Astrocyte (in vitro differentiated cells and primary cell): ENCODE measurements around the gene TET1. TPM values are rescaled to one million over a fixed set of nuclear protein-coding genes. Genes with fewer than 3 reads are reported as not detected.
A peak's percentile ranks its signal among the peaks of the same experiment; 100 is the strongest.

ENCODE experiments used
- DNase-seq: peaks from one replicate; pipeline ENCODE4 v3.0.0-alpha.2; 2010; ENCODE audit warnings: low read depth
- FAIRE-seq: peaks from 2 replicates; lab custom pipeline; 2011; peaks lifted over from hg19 to GRCh38; lab: Jason Lieb, UNC
- H2AFZ ChIP-seq: 2 replicates; pipeline ENCODE4 v1.6.0; 2012; ENCODE audit warnings: low read depth, low read length, inconsistent platforms
- H3K27ac ChIP-seq: 2 replicates; pipeline ENCODE4 v1.5.1; 2011; ENCODE audit warnings: low read depth, low read length, inconsistent platforms
- H3K27me3 ChIP-seq: 2 replicates; pipeline ENCODE4 v1.6.0; 2011; ENCODE audit warnings: low read length, inconsistent platforms; ENCODE audit not compliant: insufficient read depth
- H3K36me3 ChIP-seq: 2 replicates; pipeline ENCODE4 v1.5.1; 2011; ENCODE audit warnings: low read length, inconsistent platforms; ENCODE audit not compliant: insufficient read depth
- H3K4me1 ChIP-seq: 2 replicates; pipeline ENCODE4 v1.5.1; 2011; ENCODE audit warnings: low read length, inconsistent platforms; ENCODE audit not compliant: insufficient read depth
- H3K4me2 ChIP-seq: 2 replicates; pipeline ENCODE4 v1.6.0; 2012; ENCODE audit warnings: low read length, inconsistent platforms
- H3K4me3 ChIP-seq: 2 replicates; pipeline ENCODE4 v1.5.1; 2011; ENCODE audit warnings: low read depth, mild to moderate bottlenecking, low read length, inconsistent platforms; ENCODE audit not compliant: insufficient read depth
- H3K79me2 ChIP-seq: 2 replicates; pipeline ENCODE4 v1.6.0; 2012; ENCODE audit warnings: mild to moderate bottlenecking, low read length, inconsistent platforms; ENCODE audit not compliant: insufficient read depth
- H3K9ac ChIP-seq: 2 replicates; pipeline ENCODE4 v1.6.0; 2012; ENCODE audit warnings: mild to moderate bottlenecking, low read length, inconsistent platforms
- H3K9me3 ChIP-seq: 2 replicates; pipeline ENCODE4 v1.5.1; 2012; ENCODE audit warnings: low read depth, mild to moderate bottlenecking, low read length, inconsistent platforms; ENCODE audit not compliant: insufficient read depth
- H4K20me1 ChIP-seq: 2 replicates; pipeline ENCODE4 v1.6.0; 2012; ENCODE audit warnings: low read length, inconsistent platforms; ENCODE audit not compliant: insufficient read depth
- H3K27ac Mint-ChIP-seq: one replicate; pipeline ENCODE4 v1.8.0; 2021; ENCODE audit warnings: mild to moderate bottlenecking, mixed read lengths; ENCODE audit not compliant: unreplicated experiment
- H3K27me3 Mint-ChIP-seq: one replicate; pipeline ENCODE4 v1.8.0; 2021; ENCODE audit warnings: low read depth, mixed read lengths; ENCODE audit not compliant: unreplicated experiment
- H3K36me3 Mint-ChIP-seq: one replicate; pipeline ENCODE4 v1.8.0; 2021; ENCODE audit warnings: low read depth, mixed read lengths; ENCODE audit not compliant: unreplicated experiment
- H3K4me1 Mint-ChIP-seq: one replicate; pipeline ENCODE4 v1.8.0; 2021; ENCODE audit warnings: low read depth, mixed read lengths; ENCODE audit not compliant: unreplicated experiment
- H3K4me3 Mint-ChIP-seq: one replicate; pipeline ENCODE4 v1.8.0; 2021; ENCODE audit warnings: mild to moderate bottlenecking, moderate library complexity, mixed read lengths; ENCODE audit not compliant: unreplicated experiment
- H3K9me3 Mint-ChIP-seq: one replicate; pipeline ENCODE4 v1.8.0; 2021; ENCODE audit warnings: mild to moderate bottlenecking, mixed read lengths; ENCODE audit not compliant: unreplicated experiment
- EZH2 ChIP-seq: IDR thresholded peaks from 2 replicates; pipeline ENCODE4 v1.6.1; 2012; ENCODE audit warnings: mild to moderate bottlenecking, low read length, inconsistent platforms; ENCODE audit not compliant: insufficient read depth
- total RNA-seq: library from RNA; stranded (reverse); gene quantifications from 2 replicates; pipeline ENCODE4 v1.2.1, GENCODE V29; 2021
- TF ChIP-seq, protein P1 (sequence below): IDR thresholded peaks from 2 replicates; pipeline ENCODE4 v1.5.1; 2011; ENCODE audit warnings: low read depth, mild to moderate bottlenecking, inconsistent platforms, low read length, moderate library complexity; ENCODE audit not compliant: insufficient read depth

TET1 gene
- total RNA-seq, 1 donor from 2014 or later: 7.1 TPM

DNA sequence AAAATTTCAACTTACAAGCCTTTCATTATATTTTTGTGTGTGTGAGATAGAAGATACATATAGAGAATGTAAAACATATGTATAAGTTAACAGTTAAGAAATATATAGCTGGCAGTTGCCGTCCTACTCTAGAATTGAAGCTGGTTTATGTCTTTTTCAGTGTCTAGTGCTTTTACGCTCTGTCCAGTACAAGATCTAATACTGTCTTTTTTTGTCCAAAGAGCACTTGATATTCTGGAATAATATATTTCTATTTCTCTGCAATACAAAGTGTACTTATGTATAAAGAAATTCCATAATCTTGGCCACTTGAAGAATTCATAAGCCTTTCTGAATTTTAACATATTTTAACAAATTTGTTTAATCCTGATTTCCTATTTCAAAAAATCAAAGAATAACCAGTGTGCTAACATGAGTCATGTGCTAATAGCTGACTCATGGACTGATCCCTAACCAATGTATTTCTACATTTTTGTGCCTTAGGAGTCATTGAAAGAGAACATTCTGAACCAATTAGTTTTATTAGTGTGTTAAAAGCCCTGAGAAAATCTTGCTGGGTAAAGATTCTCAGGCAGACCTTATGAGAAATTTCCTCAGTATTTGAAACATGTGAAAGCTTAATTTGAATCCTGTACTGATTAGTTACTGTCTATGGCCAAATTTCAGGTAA lies 87.7 kb downstream of the TET1 start:
- Mint-ChIP-seq H3K9me3 (no peaks in the 10 kb centered on the region), H3K4me3 (no peak overlapping the region), H3K27ac (no peak overlapping the region), H3K4me1 (peaks cover 6% of the 10 kb centered on the region), H3K36me3 (peaks cover 12% of the 10 kb centered on the region), H3K27me3 (no peaks in the 10 kb centered on the region)
- Histone ChIP-seq H3K4me1 (peaks cover 10% of the 10 kb centered on the region), H3K36me3 (peaks cover 3% of the 10 kb centered on the region), H4K20me1 (peaks cover 2% of the 10 kb centered on the region), H3K9me3 (no peaks in the 10 kb centered on the region), H3K79me2 (peaks cover 6% of the 10 kb centered on the region), H3K9ac (peak overlapping the region; percentile 20), H3K27me3 (no peaks in the 10 kb centered on the region), H2AFZ (no peak overlapping the region), H3K4me3 (no peak overlapping the region), H3K4me2 (peak overlapping the region; percentile 37), H3K27ac (peak overlapping the region; percentile 72)
- FAIRE-seq (peak; percentile 88), DNase-seq (peak; percentile 84)
- no peak for TF ChIP-seq EZH2
- TF ChIP-seq, protein P1, sequence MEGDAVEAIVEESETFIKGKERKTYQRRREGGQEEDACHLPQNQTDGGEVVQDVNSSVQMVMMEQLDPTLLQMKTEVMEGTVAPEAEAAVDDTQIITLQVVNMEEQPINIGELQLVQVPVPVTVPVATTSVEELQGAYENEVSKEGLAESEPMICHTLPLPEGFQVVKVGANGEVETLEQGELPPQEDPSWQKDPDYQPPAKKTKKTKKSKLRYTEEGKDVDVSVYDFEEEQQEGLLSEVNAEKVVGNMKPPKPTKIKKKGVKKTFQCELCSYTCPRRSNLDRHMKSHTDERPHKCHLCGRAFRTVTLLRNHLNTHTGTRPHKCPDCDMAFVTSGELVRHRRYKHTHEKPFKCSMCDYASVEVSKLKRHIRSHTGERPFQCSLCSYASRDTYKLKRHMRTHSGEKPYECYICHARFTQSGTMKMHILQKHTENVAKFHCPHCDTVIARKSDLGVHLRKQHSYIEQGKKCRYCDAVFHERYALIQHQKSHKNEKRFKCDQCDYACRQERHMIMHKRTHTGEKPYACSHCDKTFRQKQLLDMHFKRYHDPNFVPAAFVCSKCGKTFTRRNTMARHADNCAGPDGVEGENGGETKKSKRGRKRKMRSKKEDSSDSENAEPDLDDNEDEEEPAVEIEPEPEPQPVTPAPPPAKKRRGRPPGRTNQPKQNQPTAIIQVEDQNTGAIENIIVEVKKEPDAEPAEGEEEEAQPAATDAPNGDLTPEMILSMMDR: no peak

DNA sequence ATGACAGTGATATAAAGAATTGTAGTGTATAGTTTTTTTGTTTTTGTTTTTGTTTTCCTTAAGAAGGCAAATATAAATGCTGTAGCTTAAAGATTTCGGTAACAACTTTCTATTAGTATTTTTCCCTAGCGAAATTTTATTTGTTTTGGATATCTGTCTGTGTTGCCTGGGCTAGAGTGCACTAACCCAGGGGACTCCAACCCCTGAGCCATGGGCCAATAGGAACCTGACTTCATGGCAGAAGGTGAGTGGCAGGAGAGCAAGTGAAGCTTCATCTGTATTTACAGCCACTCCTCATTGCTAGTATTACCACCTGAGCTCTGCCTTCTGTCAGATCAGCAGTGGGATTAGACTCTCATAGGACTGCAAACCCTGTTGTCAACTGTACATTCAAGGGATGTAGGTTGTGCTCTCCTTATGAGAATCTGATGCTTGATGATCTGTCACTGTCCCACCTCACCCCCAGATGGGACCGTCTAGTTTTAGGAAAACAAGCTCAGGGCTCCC lies 95.5 kb downstream of the TET1 start:
- H3K4me1 Mint-ChIP-seq: peaks cover 2% of the 10 kb centered on the region
- no peaks in the 10 kb centered on the region for H3K36me3 ChIP-seq

More for the DNA sequence above, 95.5 kb downstream of the TET1 start:
- H3K27ac Mint-ChIP-seq: no peak overlapping the region
- no peak overlapping the region for H3K4me3 Mint-ChIP-seq
- Histone ChIP-seq H3K79me2 (no peaks in the 10 kb centered on the region), H3K4me2 (no peak overlapping the region), H2AFZ (no peak overlapping the region), H3K27me3 (no peaks in the 10 kb centered on the region), H3K4me1 (no peaks in the 10 kb centered on the region), H4K20me1 (no peaks in the 10 kb centered on the region), H3K9ac (no peak overlapping the region), H3K4me3 (no peak overlapping the region), H3K9me3 (no peaks in the 10 kb centered on the region), H3K27ac (no peak overlapping the region)
- no peak for TF ChIP-seq EZH2
- TF ChIP-seq, protein P1: no peak
- H3K27me3 Mint-ChIP-seq: no peaks in the 10 kb centered on the region
- DNase-seq (no peak), FAIRE-seq (no peak)
- peaks cover 11% of the 10 kb centered on the region for H3K36me3 Mint-ChIP-seq
- H3K9me3 Mint-ChIP-seq: no peaks in the 10 kb centered on the region
